Activated CD4-positive, alpha-beta T cell treated with anti-CD3 and anti-CD28 coated beads, Interleukin-2, Interleukin-6, amounts not matched to agents 100 ng/mL and 50 ng/mL, durations not matched to agents 16 hours and 8 hours (primary cell): ENCODE data around the gene TPCN2.

Experiments
- DNase-seq: peaks from one replicate; pipeline ENCODE4 v3.0.0-alpha.2; 2020

The TPCN2 gene

GRCh38 chr11:69114811-69115523 lies 66.2 kb downstream of the TPCN2 start:
- DNase-seq, result no peak

- no peak for DNase-seq
Measured at GRCh38 chr11:69115586-69116560, 67.1 kb downstream of the TPCN2 start.

GRCh38 chr11:69116671-69117070 lies 67.9 kb downstream of the TPCN2 start:
- DNase-seq, result no peak

GRCh38 chr11:69119190-69119589 lies 70.5 kb downstream of the TPCN2 start:
- no peak for DNase-seq

- DNase-seq, result no peak
Measured at GRCh38 chr11:69120096-69120875, 71.6 kb downstream of the TPCN2 start.

- no peak for DNase-seq
Measured at GRCh38 chr11:69121021-69121420, 72.3 kb downstream of the TPCN2 start.

- no peak for DNase-seq
Measured at GRCh38 chr11:69121621-69122325, 73.0 kb downstream of the TPCN2 start.

GRCh38 chr11:69122326-69122629 lies 73.5 kb downstream of the TPCN2 start:
- no peak for DNase-seq

- peak; percentile 37 for DNase-seq
Measured at GRCh38 chr11:69122630-69123431, 74.1 kb downstream of the TPCN2 start.

- DNase-seq, result no peak
Measured at GRCh38 chr11:69123593-69124545, 75.1 kb downstream of the TPCN2 start.

- no peak for DNase-seq
Measured at GRCh38 chr11:69125861-69126260, 77.1 kb downstream of the TPCN2 start.

- no peak for DNase-seq
Measured at GRCh38 chr11:69126286-69126685, 77.6 kb downstream of the TPCN2 start.

GRCh38 chr11:69127081-69127850 lies 78.5 kb downstream of the TPCN2 start:
- no peak for DNase-seq

GRCh38 chr11:69127884-69128283 lies 79.2 kb downstream of the TPCN2 start:
- no peak for DNase-seq

- DNase-seq, result no peak
Measured at GRCh38 chr11:69129053-69129452, 80.3 kb downstream of the TPCN2 start.

GRCh38 chr11:69129647-69130046 lies 80.9 kb downstream of the TPCN2 start:
- DNase-seq, result no peak

GRCh38 chr11:69130654-69131053 lies 81.9 kb downstream of the TPCN2 start:
- no peak for DNase-seq

- DNase-seq, result no peak
Measured at GRCh38 chr11:69131121-69131566, 82.4 kb downstream of the TPCN2 start.

GRCh38 chr11:69131644-69132300 lies 83.0 kb downstream of the TPCN2 start:
- no peak for DNase-seq
